Measurements from ENCODE around the gene TRHDE.

Gene TRHDE

GRCh38 chr12:72304751-72305150 is 32.6 kb downstream of the TRHDE start:
- TF ChIP-seq ZFP3 (CRISPR knock-in tag; IDR thresholded peaks at IDR 0.05) = no peak
- TF ChIP-seq ZNF8 (CRISPR knock-in tag; IDR thresholded peaks at IDR 0.05) = no peak
- TF ChIP-seq CSDC2 (CRISPR knock-in tag; IDR thresholded peaks at IDR 0.05) = no peak
- TF ChIP-seq ISL1 (CRISPR knock-in tag; IDR thresholded peaks at IDR 0.05) = no peak
- no peak for TF ChIP-seq BACH2 (CRISPR knock-in tag; IDR thresholded peaks at IDR 0.05; ENCODE audit: borderline replicate concordance)
- TF ChIP-seq ZNF70 (CRISPR knock-in tag; IDR thresholded peaks at IDR 0.05) = no peak
- no peak for TF ChIP-seq ZNF565 (CRISPR knock-in tag; conservative IDR thresholded peaks at IDR 0.05; ENCODE audit: low read depth)
- TF ChIP-seq CREB5 (CRISPR knock-in tag; IDR thresholded peaks at IDR 0.05; ENCODE audit: low read depth) = no peak
- TF ChIP-seq CSRNP3 (CRISPR knock-in tag; IDR thresholded peaks at IDR 0.05) = no peak
- TF ChIP-seq PATZ1 (CRISPR knock-in tag; IDR thresholded peaks at IDR 0.05; ENCODE audit: borderline replicate concordance) = no peak
- no peak for TF ChIP-seq ARNTL (CRISPR knock-in tag; IDR thresholded peaks at IDR 0.05; ENCODE audit: borderline replicate concordance, low read depth)
- TF ChIP-seq TSHZ2 (CRISPR knock-in tag; IDR thresholded peaks at IDR 0.05) = no peak
- TF ChIP-seq PPARA (CRISPR knock-in tag; IDR thresholded peaks at IDR 0.05; ENCODE audit: borderline replicate concordance) = no peak
- TF ChIP-seq POU6F1 (CRISPR knock-in tag; IDR thresholded peaks at IDR 0.05; ENCODE audit: borderline replicate concordance, low read depth) = no peak
- TF ChIP-seq TOX (CRISPR knock-in tag; IDR thresholded peaks at IDR 0.05; ENCODE audit: borderline replicate concordance) = no peak
- TF ChIP-seq ESRRG (CRISPR knock-in tag; IDR thresholded peaks at IDR 0.05) = no peak
- TF ChIP-seq ZFP30 (CRISPR knock-in tag; IDR thresholded peaks at IDR 0.05) = no peak
- no peak for TF ChIP-seq SNAI2 (CRISPR knock-in tag; IDR thresholded peaks at IDR 0.05)
- TF ChIP-seq TCF4 (CRISPR knock-in tag; IDR thresholded peaks at IDR 0.05; ENCODE audit: borderline replicate concordance) = no peak

GRCh38 chr12:72307229-72307628 is 35.1 kb downstream of the TRHDE start:
- TF ChIP-seq ISL1 (CRISPR knock-in tag; IDR thresholded peaks at IDR 0.05) = no peak
- no peak for TF ChIP-seq ZNF70 (CRISPR knock-in tag; IDR thresholded peaks at IDR 0.05)
- TF ChIP-seq OSR1 (CRISPR knock-in tag; IDR thresholded peaks at IDR 0.05) = no peak
- TF ChIP-seq BACH2 (CRISPR knock-in tag; IDR thresholded peaks at IDR 0.05; ENCODE audit: borderline replicate concordance) = no peak
- no peak for TF ChIP-seq RARB (CRISPR knock-in tag; IDR thresholded peaks at IDR 0.05)
- TF ChIP-seq CSRNP3 (CRISPR knock-in tag; IDR thresholded peaks at IDR 0.05) = no peak
- TF ChIP-seq SNAI2 (CRISPR knock-in tag; IDR thresholded peaks at IDR 0.05) = no peak
- TF ChIP-seq TOX (CRISPR knock-in tag; IDR thresholded peaks at IDR 0.05; ENCODE audit: borderline replicate concordance) = no peak
- no peak for ATAC-seq

More at GRCh38 chr12:72304751-72305150, 32.6 kb downstream of the TRHDE start:
- no peak for ATAC-seq
